Neural progenitor cell (in vitro differentiated cells): Measurements from ENCODE around the gene FKBP15.
"Not testable (repeated sequence)": the region's sequence is repeated elsewhere in the genome, so short reads cannot be mapped to it uniquely, and the experiment has no call there.

ENCODE experiments used
- EZH2 ChIP-seq: fragments of 200-600 bp; sonication (generic); IDR thresholded peaks from 2 replicates; pipeline ENCODE4 v1.6.1; 2017; ENCODE audit warnings: antibody characterized with exemption, mild to moderate bottlenecking, moderate library complexity
- EZH2phosphoT487 ChIP-seq: fragments of 200-600 bp; sonication (generic); IDR thresholded peaks from 2 replicates; pipeline ENCODE4 v1.6.1; 2017; ENCODE audit warnings: antibody characterized with exemption
- TF ChIP-seq, protein P1 (sequence below): fragments of 200-600 bp; sonication (generic); IDR thresholded peaks from 2 replicates; pipeline ENCODE4 v1.5.1; 2017; ENCODE audit warnings: antibody characterized with exemption, mild to moderate bottlenecking

GRCh38 chr9:113235701-113236255 is 14.7 kb upstream of the FKBP15 start:
- TF ChIP-seq, protein P1, sequence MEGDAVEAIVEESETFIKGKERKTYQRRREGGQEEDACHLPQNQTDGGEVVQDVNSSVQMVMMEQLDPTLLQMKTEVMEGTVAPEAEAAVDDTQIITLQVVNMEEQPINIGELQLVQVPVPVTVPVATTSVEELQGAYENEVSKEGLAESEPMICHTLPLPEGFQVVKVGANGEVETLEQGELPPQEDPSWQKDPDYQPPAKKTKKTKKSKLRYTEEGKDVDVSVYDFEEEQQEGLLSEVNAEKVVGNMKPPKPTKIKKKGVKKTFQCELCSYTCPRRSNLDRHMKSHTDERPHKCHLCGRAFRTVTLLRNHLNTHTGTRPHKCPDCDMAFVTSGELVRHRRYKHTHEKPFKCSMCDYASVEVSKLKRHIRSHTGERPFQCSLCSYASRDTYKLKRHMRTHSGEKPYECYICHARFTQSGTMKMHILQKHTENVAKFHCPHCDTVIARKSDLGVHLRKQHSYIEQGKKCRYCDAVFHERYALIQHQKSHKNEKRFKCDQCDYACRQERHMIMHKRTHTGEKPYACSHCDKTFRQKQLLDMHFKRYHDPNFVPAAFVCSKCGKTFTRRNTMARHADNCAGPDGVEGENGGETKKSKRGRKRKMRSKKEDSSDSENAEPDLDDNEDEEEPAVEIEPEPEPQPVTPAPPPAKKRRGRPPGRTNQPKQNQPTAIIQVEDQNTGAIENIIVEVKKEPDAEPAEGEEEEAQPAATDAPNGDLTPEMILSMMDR, result not testable (repeated sequence)
- TF ChIP-seq EZH2phosphoT487, EZH2: not testable (repeated sequence)
